Effector memory CD4-positive, alpha-beta T cell (primary cell): ENCODE measurements around the gene HOXC6.
A peak's percentile ranks its signal among the peaks of the same experiment; 100 is the strongest.

ENCODE experiments used
- DNase-seq, 3 donors: peaks; one replicate each; pipeline ENCODE4 v3.0.0-alpha.2; 2020
- H3K27ac ChIP-seq: 2 replicates; pipeline ENCODE4 v1.7.0; 2013; ENCODE audit warnings: mild to moderate bottlenecking, low read length, moderate library complexity; ENCODE audit not compliant: insufficient read depth, poor library complexity, severe bottlenecking
- H3K27me3 ChIP-seq: replicated peaks from 2 replicates; pipeline ENCODE4 v1.7.0; 2013; ENCODE audit warnings: mild to moderate bottlenecking, low read length; ENCODE audit not compliant: insufficient read depth, control insufficient read depth, poor library complexity, severe bottlenecking
- H3K36me3 ChIP-seq: 2 replicates; pipeline ENCODE4 v1.7.0; 2013; ENCODE audit warnings: mild to moderate bottlenecking, low read length, moderate library complexity; ENCODE audit not compliant: control insufficient read depth, insufficient read depth
- H3K4me1 ChIP-seq: 2 replicates; pipeline ENCODE4 v1.7.0; 2013; ENCODE audit warnings: low read length, mild to moderate bottlenecking; ENCODE audit not compliant: control insufficient read depth, insufficient read depth, poor library complexity, severe bottlenecking
- H3K4me3 ChIP-seq: 2 replicates; pipeline ENCODE4 v1.7.0; 2013; ENCODE audit warnings: low read length, low read depth, mild to moderate bottlenecking; ENCODE audit not compliant: insufficient read depth, poor library complexity, severe bottlenecking
- H3K9me3 ChIP-seq: 2 replicates; pipeline ENCODE4 v1.7.0; 2013; ENCODE audit warnings: mild to moderate bottlenecking, low read length, moderate library complexity; ENCODE audit not compliant: control insufficient read depth

The HOXC6 gene

DNA sequence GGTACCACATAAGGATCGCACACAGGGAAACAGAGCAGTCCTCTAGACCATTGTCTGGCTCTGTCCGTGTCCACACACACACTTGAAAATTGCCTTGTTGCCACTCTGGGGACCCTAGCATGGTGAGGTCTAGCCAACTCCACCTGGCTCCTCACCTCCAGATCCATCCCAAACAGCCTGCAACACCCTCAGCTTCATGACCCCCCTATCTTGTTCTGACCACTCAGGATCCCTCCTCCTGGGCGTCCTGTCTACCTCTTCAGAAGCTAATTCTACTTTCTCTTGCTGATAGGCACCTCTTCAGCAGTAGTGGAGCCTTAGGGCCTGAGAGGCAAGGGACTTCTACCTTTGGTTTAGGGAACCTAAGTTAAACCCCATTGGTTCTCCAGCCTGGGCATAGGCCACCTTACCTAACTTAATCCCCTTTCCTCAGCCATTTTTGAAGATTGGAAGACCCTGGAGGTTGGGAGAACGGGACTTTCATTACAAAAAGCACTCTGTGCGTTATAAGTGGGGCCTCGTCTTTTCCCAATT lies 3.9 kb downstream of the HOXC6 start:
- DNase-seq: no peak
- peaks cover 20% of the 10 kb centered on the region for H3K4me1 ChIP-seq
- H3K9me3 ChIP-seq: peaks cover 12% of the 10 kb centered on the region
- H3K27ac ChIP-seq: no peak overlapping the region
- no peaks in the 10 kb centered on the region for H3K36me3 ChIP-seq
- H3K27me3 ChIP-seq: peaks cover 86% of the 10 kb centered on the region
- no peak overlapping the region for H3K4me3 ChIP-seq

GRCh38 chr12:54032627-54033100 lies 4.4 kb downstream of the HOXC6 start, which contains the start of gene HOXC5:
Gene HOXC5, plus strand, starts transcription at chr12:54033050. Its CDS starts 73 bp downstream, at chr12:54033123.
- Histone ChIP-seq H3K27ac (no peak within 1 kb of the TSS), H3K9me3 (peaks cover 12% of the 10 kb centered on the region), H3K4me3 (no peak within 1 kb of the TSS), H3K4me1 (peaks cover 20% of the 10 kb centered on the region), H3K36me3 (no peaks in the 10 kb centered on the region), H3K27me3 (peaks cover 81% of the 10 kb centered on the region)
- peak; percentile 23 to 26 (median 24) for DNase-seq

GRCh38 chr12:54033106-54033979 lies 5.1 kb downstream of the HOXC6 start:
- peaks cover 83% of the 10 kb centered on the region for H3K27me3 ChIP-seq

DNA sequence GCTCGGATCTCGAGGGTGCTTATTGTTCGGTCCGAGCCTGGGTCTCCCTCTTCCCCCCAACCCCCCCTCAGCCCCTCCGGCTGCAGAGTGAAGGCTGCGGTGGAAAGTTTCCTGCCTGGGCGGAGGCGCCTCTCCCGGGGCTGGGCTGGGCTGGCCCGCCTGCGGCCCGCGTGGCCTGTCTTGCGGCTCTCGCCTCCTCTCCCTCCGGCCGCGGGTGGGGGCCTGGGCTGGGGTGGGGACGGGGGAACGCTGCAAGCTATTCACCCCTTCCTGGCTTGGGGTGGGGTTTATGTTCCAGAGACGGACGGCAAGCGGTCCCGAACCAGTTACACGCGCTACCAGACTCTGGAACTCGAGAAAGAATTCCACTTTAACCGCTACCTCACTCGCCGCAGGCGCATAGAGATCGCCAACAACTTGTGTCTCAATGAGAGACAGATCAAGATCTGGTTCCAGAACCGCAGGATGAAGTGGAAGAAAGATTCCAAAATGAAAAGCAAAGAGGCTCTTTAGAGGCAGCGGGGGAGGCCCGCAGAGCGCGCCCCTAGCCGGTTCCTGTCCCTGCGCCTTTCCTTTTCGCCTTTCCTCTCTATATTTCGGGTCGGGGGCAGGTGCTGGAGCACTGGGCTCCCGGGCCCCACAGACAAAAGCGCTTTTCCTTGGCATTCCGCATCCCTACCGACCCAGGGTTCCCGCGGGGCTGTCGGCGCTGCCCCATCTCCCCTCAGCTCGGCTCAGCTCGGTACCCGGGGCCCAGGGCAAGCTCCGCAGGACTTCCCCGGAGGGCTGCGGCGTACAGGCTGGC lies 5.9 kb downstream of the HOXC6 start:
- peaks cover 18% of the 10 kb centered on the region for H3K4me1 ChIP-seq
- peak overlapping the region; percentile 6 for H3K4me3 ChIP-seq
- H3K27ac ChIP-seq: no peak overlapping the region
- peaks cover 12% of the 10 kb centered on the region for H3K9me3 ChIP-seq
- no peaks in the 10 kb centered on the region for H3K36me3 ChIP-seq
- no peak for DNase-seq
- peaks cover 75% of the 10 kb centered on the region for H3K27me3 ChIP-seq

More at GRCh38 chr12:54033106-54033979, 5.1 kb downstream of the HOXC6 start:
- H3K27ac ChIP-seq: no peak overlapping the region
- no peak for DNase-seq
- no peak overlapping the region for H3K4me3 ChIP-seq
- peaks cover 12% of the 10 kb centered on the region for H3K9me3 ChIP-seq
- H3K4me1 ChIP-seq: peaks cover 20% of the 10 kb centered on the region
- no peaks in the 10 kb centered on the region for H3K36me3 ChIP-seq

- H3K36me3 ChIP-seq: no peaks in the 10 kb centered on the region
- peaks cover 76% of the 10 kb centered on the region for H3K27me3 ChIP-seq
- DNase-seq: no peak
- peaks cover 12% of the 10 kb centered on the region for H3K9me3 ChIP-seq
- H3K27ac ChIP-seq: no peak overlapping the region
- peaks cover 14% of the 10 kb centered on the region for H3K4me1 ChIP-seq
- no peak overlapping the region for H3K4me3 ChIP-seq
Measured at GRCh38 chr12:54034785-54035310, 6.6 kb downstream of the HOXC6 start.

DNA sequence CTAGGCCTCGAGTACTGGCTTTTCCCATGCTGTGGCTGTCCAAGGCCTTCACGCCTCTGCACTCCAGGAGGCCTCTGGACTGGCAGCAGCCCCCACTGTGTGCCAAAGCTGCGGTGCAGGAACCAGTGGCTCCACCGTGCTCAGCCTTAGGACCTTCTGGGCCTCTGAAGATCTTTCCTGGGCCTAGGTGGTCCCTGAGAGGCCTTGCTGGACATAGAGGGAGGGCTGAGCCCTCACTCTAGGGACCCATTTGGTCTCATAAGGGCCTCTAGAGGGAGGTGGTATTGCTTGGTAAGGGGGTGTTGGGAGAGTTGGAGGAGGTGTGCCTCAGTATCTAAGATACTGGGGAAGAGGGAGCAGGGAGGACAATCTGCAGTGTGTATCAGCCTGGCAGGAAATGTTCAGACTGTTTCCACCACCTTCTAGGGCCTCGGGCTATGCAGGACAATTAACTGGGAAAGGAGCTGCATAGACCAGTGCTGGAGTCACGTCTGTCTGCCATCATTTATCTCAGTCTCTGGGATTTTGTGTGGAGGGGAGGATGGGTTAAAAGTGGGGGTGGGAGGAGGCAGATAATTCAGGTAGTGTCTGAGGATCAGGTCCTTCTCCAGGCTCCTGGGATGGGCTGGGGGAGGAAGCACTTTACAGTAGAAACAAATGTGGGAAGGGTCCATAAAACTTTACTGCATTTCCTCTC lies 7.5 kb downstream of the HOXC6 start:
- Histone ChIP-seq H3K27ac (no peak overlapping the region), H3K9me3 (peaks cover 12% of the 10 kb centered on the region), H3K27me3 (peaks cover 75% of the 10 kb centered on the region), H3K36me3 (no peaks in the 10 kb centered on the region), H3K4me3 (no peak overlapping the region), H3K4me1 (peaks cover 13% of the 10 kb centered on the region)
- no peak for DNase-seq

GRCh38 chr12:54036620-54037359 lies 8.6 kb downstream of the HOXC6 start:
- no peak for DNase-seq
- H3K4me1 ChIP-seq: peaks cover 10% of the 10 kb centered on the region
- H3K27me3 ChIP-seq: peaks cover 64% of the 10 kb centered on the region
- no peak overlapping the region for H3K4me3 ChIP-seq
- H3K27ac ChIP-seq: no peak overlapping the region
- peaks cover 12% of the 10 kb centered on the region for H3K9me3 ChIP-seq
- H3K36me3 ChIP-seq: no peaks in the 10 kb centered on the region

- Histone ChIP-seq H3K27me3 (peaks cover 56% of the 10 kb centered on the region), H3K36me3 (no peaks in the 10 kb centered on the region), H3K4me1 (peaks cover 10% of the 10 kb centered on the region), H3K4me3 (no peak overlapping the region), H3K27ac (no peak overlapping the region), H3K9me3 (peaks cover 7% of the 10 kb centered on the region)
- no peak for DNase-seq
Measured at GRCh38 chr12:54037360-54038283, 9.4 kb downstream of the HOXC6 start.
